GM23338 (cell line): Measurements from ENCODE around the gene ANKRD65.

Experiments used
- EZH2 ChIP-seq: fragments of 200-600 bp; sonication (generic); IDR thresholded peaks from one replicate; pipeline ENCODE4 v1.8.0; 2017; ENCODE audit warnings: antibody characterized with exemption, mild to moderate bottlenecking, low read depth; ENCODE audit not compliant: unreplicated experiment
- TF ChIP-seq, protein P1 (sequence below), 2 experiments: fragments of 200-600 bp in 1 of 2; sonication (generic) in 1 of 2; conservative IDR thresholded peaks; 2 replicates each; pipeline versions ENCODE4 v1.5.1 to v1.6.1; 2016 to 2017; ENCODE audit warnings: antibody characterized with exemption in 2 of 2, low read depth in 2 of 2, mild to moderate bottlenecking in 2 of 2, moderate library complexity in 1 of 2

DNA sequence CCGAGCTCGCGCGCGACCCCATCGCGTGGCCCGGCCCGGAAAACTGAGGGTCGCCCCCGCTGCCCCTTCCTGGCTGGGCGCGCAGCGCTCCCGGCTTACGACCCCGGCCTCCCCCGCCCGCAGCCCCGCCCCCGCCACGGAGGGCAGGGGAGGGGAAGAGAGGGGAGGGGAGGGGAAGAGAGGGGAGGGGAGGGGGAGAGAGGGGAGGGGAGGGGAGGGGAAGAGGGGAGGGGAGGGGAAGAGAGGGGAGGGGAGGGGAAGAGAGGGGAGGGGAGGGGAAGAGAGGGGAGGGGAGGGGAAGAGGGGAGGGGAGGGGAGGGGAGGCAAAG, 6.7 kb upstream of the ANKRD65 start:
- TF ChIP-seq, protein P1, sequence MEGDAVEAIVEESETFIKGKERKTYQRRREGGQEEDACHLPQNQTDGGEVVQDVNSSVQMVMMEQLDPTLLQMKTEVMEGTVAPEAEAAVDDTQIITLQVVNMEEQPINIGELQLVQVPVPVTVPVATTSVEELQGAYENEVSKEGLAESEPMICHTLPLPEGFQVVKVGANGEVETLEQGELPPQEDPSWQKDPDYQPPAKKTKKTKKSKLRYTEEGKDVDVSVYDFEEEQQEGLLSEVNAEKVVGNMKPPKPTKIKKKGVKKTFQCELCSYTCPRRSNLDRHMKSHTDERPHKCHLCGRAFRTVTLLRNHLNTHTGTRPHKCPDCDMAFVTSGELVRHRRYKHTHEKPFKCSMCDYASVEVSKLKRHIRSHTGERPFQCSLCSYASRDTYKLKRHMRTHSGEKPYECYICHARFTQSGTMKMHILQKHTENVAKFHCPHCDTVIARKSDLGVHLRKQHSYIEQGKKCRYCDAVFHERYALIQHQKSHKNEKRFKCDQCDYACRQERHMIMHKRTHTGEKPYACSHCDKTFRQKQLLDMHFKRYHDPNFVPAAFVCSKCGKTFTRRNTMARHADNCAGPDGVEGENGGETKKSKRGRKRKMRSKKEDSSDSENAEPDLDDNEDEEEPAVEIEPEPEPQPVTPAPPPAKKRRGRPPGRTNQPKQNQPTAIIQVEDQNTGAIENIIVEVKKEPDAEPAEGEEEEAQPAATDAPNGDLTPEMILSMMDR (conservative IDR thresholded peaks at IDR 0.05; ENCODE audit: low read depth in 2 of 2), result no peak
- no peak for TF ChIP-seq EZH2
